ENCODE data around the gene PACS2. TPM values are rescaled to one million over a fixed set of nuclear protein-coding genes. Genes with fewer than 3 reads are reported as not detected.

PACS2 gene
- total and polyA plus RNA-seq, 2 donors (not counting 3 experiments of a cell fraction or from before 2014, with no cell fraction given): 52.7 to 86.3 TPM

DNA sequence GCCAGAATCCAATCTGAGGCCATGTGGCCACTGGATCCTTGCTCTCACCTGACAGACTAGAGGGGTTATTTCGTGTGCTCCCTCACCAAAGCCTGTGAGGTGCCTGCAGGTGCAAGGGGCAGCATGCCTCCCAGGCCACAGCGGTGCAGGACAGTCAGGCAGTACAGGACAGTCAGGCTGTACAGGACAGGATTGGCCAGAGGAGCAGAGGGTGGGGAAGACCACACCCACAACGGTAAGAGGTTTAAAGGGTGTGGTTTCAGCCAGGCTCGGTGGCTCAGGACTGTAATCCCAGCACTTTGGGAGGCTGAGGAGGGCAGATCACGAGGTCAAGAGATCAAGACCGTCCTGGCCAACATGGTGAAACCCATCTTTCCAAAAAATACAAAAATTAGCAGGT lies 10.6 kb upstream of the PACS2 start:
- no peaks in the 10 kb centered on the region for H3K9me3 ChIP-seq (replicated peaks; ENCODE audit: control insufficient read depth, insufficient read depth, low read length)
- no peak overlapping the region for H3K4me2 ChIP-seq (ENCODE audit: insufficient read depth, low read length)
- H3K36me3 ChIP-seq (ENCODE audit: control insufficient read depth in 2 of 2, extremely low read depth in 1 of 2, insufficient read depth in 2 of 2, low read length in 2 of 2): no peaks in the 10 kb centered on the region
- no peak overlapping the region for H3K27ac ChIP-seq (ENCODE audit: insufficient read depth, low read depth, low read length)
- no TSS peak for BruUV-seq (replicated peaks)
- dilution Hi-C loops (cut with MboI; ENCODE audit: extremely low pct_ligation_motif_present, low sequenced_read_pairs): no loop called here
- H3K9ac ChIP-seq (replicated peaks; ENCODE audit: extremely low read depth, insufficient read depth, low read length): no peak overlapping the region
- ChIA-PET POLR2A (no interaction called here), CTCF (no interaction called here)
- peaks cover 12% of the 10 kb centered on the region for H3K79me2 ChIP-seq (ENCODE audit: control insufficient read depth, insufficient read depth, low read length)
- no peak for TF ChIP-seq FOS (IDR thresholded peaks at IDR 0.05; ENCODE audit: borderline replicate concordance, insufficient read depth, low read length)
- no peak for TF ChIP-seq POLR2A (IDR thresholded peaks at IDR 0.05; ENCODE audit: low read depth, low read length)
- TF ChIP-seq MYC (IDR thresholded peaks at IDR 0.05; ENCODE audit: low read depth, low read length): no peak
- TF ChIP-seq, protein P1, sequence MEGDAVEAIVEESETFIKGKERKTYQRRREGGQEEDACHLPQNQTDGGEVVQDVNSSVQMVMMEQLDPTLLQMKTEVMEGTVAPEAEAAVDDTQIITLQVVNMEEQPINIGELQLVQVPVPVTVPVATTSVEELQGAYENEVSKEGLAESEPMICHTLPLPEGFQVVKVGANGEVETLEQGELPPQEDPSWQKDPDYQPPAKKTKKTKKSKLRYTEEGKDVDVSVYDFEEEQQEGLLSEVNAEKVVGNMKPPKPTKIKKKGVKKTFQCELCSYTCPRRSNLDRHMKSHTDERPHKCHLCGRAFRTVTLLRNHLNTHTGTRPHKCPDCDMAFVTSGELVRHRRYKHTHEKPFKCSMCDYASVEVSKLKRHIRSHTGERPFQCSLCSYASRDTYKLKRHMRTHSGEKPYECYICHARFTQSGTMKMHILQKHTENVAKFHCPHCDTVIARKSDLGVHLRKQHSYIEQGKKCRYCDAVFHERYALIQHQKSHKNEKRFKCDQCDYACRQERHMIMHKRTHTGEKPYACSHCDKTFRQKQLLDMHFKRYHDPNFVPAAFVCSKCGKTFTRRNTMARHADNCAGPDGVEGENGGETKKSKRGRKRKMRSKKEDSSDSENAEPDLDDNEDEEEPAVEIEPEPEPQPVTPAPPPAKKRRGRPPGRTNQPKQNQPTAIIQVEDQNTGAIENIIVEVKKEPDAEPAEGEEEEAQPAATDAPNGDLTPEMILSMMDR (IDR thresholded peaks at IDR 0.05; ENCODE audit: extremely low read depth in 1 of 2, insufficient read depth in 1 of 2, low read depth in 1 of 2, low read length in 2 of 2): no peak
- TF ChIP-seq, protein P2, sequence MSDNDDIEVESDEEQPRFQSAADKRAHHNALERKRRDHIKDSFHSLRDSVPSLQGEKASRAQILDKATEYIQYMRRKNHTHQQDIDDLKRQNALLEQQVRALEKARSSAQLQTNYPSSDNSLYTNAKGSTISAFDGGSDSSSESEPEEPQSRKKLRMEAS (IDR thresholded peaks at IDR 0.05; ENCODE audit: insufficient read depth, insufficient read length): no peak
- H2AFZ ChIP-seq (ENCODE audit: low read depth, low read length): no peak overlapping the region
- intact Hi-C loops (cut with micrococcal nuclease): loop anchor here (5.0 to 10.0 kb wide), 3 partner anchors 59 to 327 kb away; partner anchors contain the start of genes AHNAK2, BTBD6 and MTA1
- peaks cover 9% of the 10 kb centered on the region for H3K4me1 ChIP-seq (ENCODE audit: control insufficient read depth, extremely low read depth, insufficient read depth, low read length)
- no peaks in the 10 kb centered on the region for H3K27me3 ChIP-seq (ENCODE audit: control insufficient read depth in 2 of 2, insufficient read depth in 2 of 2, low read length in 2 of 2)
- no peaks in the 10 kb centered on the region for H3K9me1 ChIP-seq (replicated peaks; ENCODE audit: control insufficient read depth, extremely low read depth, insufficient read depth, low read length)
- no peak overlapping the region for H3K4me3 ChIP-seq (replicated peaks in 1 of 3; ENCODE audit: insufficient read depth in 1 of 3, low read depth in 1 of 3, low read length in 3 of 3)
- no peak for DNase-seq (ENCODE audit: low read depth, low spot score)
- H4K20me1 ChIP-seq (replicated peaks; ENCODE audit: control insufficient read depth, extremely low read depth, insufficient read depth, low read length): no peaks in the 10 kb centered on the region
- no peak for FAIRE-seq

DNA sequence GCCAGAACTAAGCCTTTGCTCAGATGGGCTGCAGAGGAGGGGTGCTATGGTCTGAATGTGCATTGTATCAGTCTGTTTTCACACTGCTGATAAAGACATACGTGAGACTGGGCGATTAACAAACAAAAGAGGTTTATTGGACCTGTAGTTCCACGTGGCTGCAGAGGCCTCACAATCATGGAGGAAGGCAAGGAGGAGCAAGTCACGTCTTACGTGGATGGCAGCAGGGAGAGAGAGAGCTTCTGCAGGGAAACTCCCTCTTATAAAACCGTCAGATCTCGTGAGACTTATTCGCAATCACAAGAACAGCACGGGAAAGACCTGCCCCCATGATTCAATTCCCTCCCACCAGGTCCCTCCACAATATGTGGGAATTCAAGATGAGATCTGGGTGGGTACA lies 10.0 kb upstream of the PACS2 start:
- no TSS peak for BruUV-seq (replicated peaks)
- H3K9ac ChIP-seq (replicated peaks; ENCODE audit: extremely low read depth, insufficient read depth, low read length): no peak overlapping the region
- no peak overlapping the region for H2AFZ ChIP-seq (ENCODE audit: low read depth, low read length)
- no peak overlapping the region for H3K4me2 ChIP-seq (ENCODE audit: insufficient read depth, low read length)
- no peaks in the 10 kb centered on the region for H3K9me3 ChIP-seq (replicated peaks; ENCODE audit: control insufficient read depth, insufficient read depth, low read length)
- no peaks in the 10 kb centered on the region for H4K20me1 ChIP-seq (replicated peaks; ENCODE audit: control insufficient read depth, extremely low read depth, insufficient read depth, low read length)
- dilution Hi-C loops (cut with MboI; ENCODE audit: extremely low pct_ligation_motif_present, low sequenced_read_pairs): no loop called here
- POLR2A ChIA-PET: no interaction called here
- TF ChIP-seq, protein P2 (IDR thresholded peaks at IDR 0.05; ENCODE audit: insufficient read depth, insufficient read length): no peak
- no peak for TF ChIP-seq FOS (IDR thresholded peaks at IDR 0.05; ENCODE audit: borderline replicate concordance, insufficient read depth, low read length)
- no peak for TF ChIP-seq JUN (IDR thresholded peaks at IDR 0.05; ENCODE audit: borderline replicate concordance, insufficient read depth, insufficient read length, low read depth)
- TF ChIP-seq POLR2A (IDR thresholded peaks at IDR 0.05; ENCODE audit: low read depth, low read length): no peak
- TF ChIP-seq MYC (IDR thresholded peaks at IDR 0.05; ENCODE audit: low read depth, low read length): no peak
- H3K27me3 ChIP-seq (ENCODE audit: control insufficient read depth in 2 of 2, insufficient read depth in 2 of 2, low read length in 2 of 2): no peaks in the 10 kb centered on the region
- H3K27ac ChIP-seq (ENCODE audit: insufficient read depth, low read depth, low read length): no peak overlapping the region
- FAIRE-seq (no peak), DNase-seq (ENCODE audit: low read depth, low spot score) (no peak)
- intact Hi-C loops (cut with micrococcal nuclease): loop anchor here (5.0 to 10.0 kb wide), 3 partner anchors 60 to 327 kb away; partner anchors contain the start of genes AHNAK2, BTBD6 and MTA1
- peaks cover 6% of the 10 kb centered on the region for H3K79me2 ChIP-seq (ENCODE audit: control insufficient read depth, insufficient read depth, low read length)
- H3K4me1 ChIP-seq (ENCODE audit: control insufficient read depth, extremely low read depth, insufficient read depth, low read length): peaks cover 5% of the 10 kb centered on the region
- CTCF ChIA-PET: no interaction called here
- H3K4me3 ChIP-seq (replicated peaks in 1 of 3; ENCODE audit: insufficient read depth in 1 of 3, low read depth in 1 of 3, low read length in 3 of 3): no peak overlapping the region
- H3K36me3 ChIP-seq (ENCODE audit: control insufficient read depth in 2 of 2, extremely low read depth in 1 of 2, insufficient read depth in 2 of 2, low read length in 2 of 2): no peaks in the 10 kb centered on the region
- no peaks in the 10 kb centered on the region for H3K9me1 ChIP-seq (replicated peaks; ENCODE audit: control insufficient read depth, extremely low read depth, insufficient read depth, low read length)
